Naive thymus-derived CD8-positive, alpha-beta T cell (primary cell): ENCODE measurements around the gene STARD3. TPM values are rescaled to one million over a fixed set of nuclear protein-coding genes. Genes with fewer than 3 reads are reported as not detected.
"Not testable (repeated sequence)": the region's sequence is repeated elsewhere in the genome, so short reads cannot be mapped to it uniquely, and the experiment has no call there.

Experiments used
- ATAC-seq, 2 donors: fragments of 150-1000 bp; cut with Tn5 transposase in 1 of 2; sonication (Bioruptor Pico), chemical (Tn5 transposase) in 1 of 2; 1 replicate in 1 of 2; 2 replicates in 1 of 2; pipeline ENCODE4 v1.10.0; 2021; ENCODE audit warnings: mild to moderate bottlenecking in 2 of 2, moderate library complexity in 2 of 2
- POLR2A ChIA-PET: fragments of 350-600 bp; sonication (Branson Sonifier 250); formaldehyde crosslinking; loops from one replicate; lab custom pipeline; 2021; ENCODE audit warnings: antibody characterized with exemption; lab: Charles Lee
- DNase-seq, 10 donors: peaks; one replicate each; pipeline versions ENCODE4 v3.0.0 to v3.0.0-alpha.2; 2020 to 2022
- H3K27ac Mint-ChIP-seq, 10 donors: one replicate each; pipeline ENCODE4 v1.8.0; 2020 to 2022; ENCODE audit warnings: mild to moderate bottlenecking in 10 of 10, mixed read lengths in 10 of 10, moderate library complexity in 4 of 10, inconsistent platforms in 1 of 10
- H3K27me3 Mint-ChIP-seq, 5 donors: one replicate each; pipeline ENCODE4 v1.8.0; 2021 to 2022; ENCODE audit warnings: mixed read lengths in 5 of 5
- H3K36me3 Mint-ChIP-seq, 3 donors: one replicate each; pipeline ENCODE4 v1.8.0; 2020 to 2022; ENCODE audit warnings: mixed read lengths in 3 of 3, mild to moderate bottlenecking in 2 of 3, inconsistent platforms in 1 of 3
- H3K4me1 Mint-ChIP-seq, 4 donors: one replicate each; pipeline ENCODE4 v1.8.0; 2021 to 2022; ENCODE audit warnings: mixed read lengths in 4 of 4
- H3K4me3 Mint-ChIP-seq, 10 donors: one replicate each; pipeline ENCODE4 v1.8.0; 2020 to 2022; ENCODE audit warnings: mild to moderate bottlenecking in 10 of 10, mixed read lengths in 10 of 10, moderate library complexity in 6 of 10, inconsistent platforms in 1 of 10
- H3K9me3 Mint-ChIP-seq, 9 donors: one replicate each; pipeline ENCODE4 v1.8.0; 2020 to 2022; ENCODE audit warnings: mixed read lengths in 9 of 9, mild to moderate bottlenecking in 3 of 9, inconsistent platforms in 1 of 9, moderate library complexity in 1 of 9
- polyA plus RNA-seq, 3 donors: library from polyadenylated mRNA; unstranded; fragments of 300-500 nt; fragmentation: Illumina TruSeq; gene quantifications; one replicate each; pipeline ENCODE4 v1.2.3, GENCODE V29; 2021
- total RNA-seq, 8 experiments: library from RNA in 2 of 8; stranded (reverse) in 2 of 8; gene quantifications; one replicate each; pipeline ENCODE4 v1.2.3 and lab custom pipeline; 2021 to 2026

The STARD3 gene
- total and polyA plus RNA-seq, 5 experiments from 2014 or later = 37.4 to 167 (median 51.6) TPM

GRCh38 chr17:39704821-39705551, 68.0 kb downstream of the STARD3 start:
- Mint-ChIP-seq H3K27ac (no peak overlapping the region), H3K36me3 (peaks cover 0 to 2% (median 0%) of the 10 kb centered on the region in 3 donors), H3K4me3 (no peak overlapping the region), H3K27me3 (peaks cover 9 to 20% (median 14%) of the 10 kb centered on the region in 5 donors), H3K4me1 (peaks cover 21 to 38% (median 31%) of the 10 kb centered on the region in 4 donors), H3K9me3 (no peaks in the 10 kb centered on the region)
- DNase-seq (peak in 1 of 10 donors; percentile 46), ATAC-seq (no peak)
- POLR2A ChIA-PET = interaction anchor here (0.6 kb wide), 1 partner anchor 17 kb away, joined by 3 read pairs; the partner anchor contains the start of gene PGAP3

DNA sequence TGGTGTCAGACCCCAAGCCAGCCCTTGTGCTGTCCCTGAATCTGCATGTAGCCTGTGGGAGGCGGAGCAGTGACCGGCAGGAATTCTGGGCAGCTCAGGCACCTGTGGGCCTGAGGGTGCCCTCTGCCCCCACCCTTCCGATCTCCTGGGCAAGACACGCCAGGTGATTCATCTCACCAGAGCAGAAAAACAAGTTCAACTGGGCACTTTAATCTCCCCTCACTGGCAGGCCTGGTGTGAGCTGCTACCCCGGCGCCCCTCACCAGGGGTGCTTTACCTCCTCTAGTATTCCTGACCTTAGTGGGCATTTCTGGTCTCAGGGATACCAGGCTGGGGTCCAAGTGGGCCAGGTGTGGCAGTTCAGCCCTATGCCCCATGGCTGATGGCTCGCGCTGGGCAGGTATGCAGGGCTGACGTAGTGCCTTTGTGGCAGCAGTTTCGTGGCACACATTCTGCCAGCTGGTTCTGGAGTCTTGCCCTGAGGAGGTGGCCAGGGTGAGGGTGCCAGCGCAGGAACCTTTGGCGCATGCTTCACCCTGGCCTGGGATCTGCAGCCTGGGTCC, 68.9 kb downstream of the STARD3 start:
- H3K27me3 Mint-ChIP-seq = peaks cover 9 to 13% (median 13%) of the 10 kb centered on the region in 5 donors
- H3K9me3 Mint-ChIP-seq = no peaks in the 10 kb centered on the region
- POLR2A ChIA-PET = interaction anchor here (0.6 to 1.4 kb wide), 3 partner anchors 18 to 24 kb away, joined by 3 to 4 read pairs (median 3); partner anchors contain the start of genes MIEN1 and PGAP3
- H3K4me1 Mint-ChIP-seq = peaks cover 20 to 38% (median 27%) of the 10 kb centered on the region in 4 donors
- H3K27ac Mint-ChIP-seq = no peak overlapping the region
- DNase-seq (peak in 1 of 10 donors; percentile 47), ATAC-seq (no peak)
- H3K36me3 Mint-ChIP-seq = peaks cover 0 to 1% (median 0%) of the 10 kb centered on the region in 3 donors
- H3K4me3 Mint-ChIP-seq = no peak overlapping the region

DNA sequence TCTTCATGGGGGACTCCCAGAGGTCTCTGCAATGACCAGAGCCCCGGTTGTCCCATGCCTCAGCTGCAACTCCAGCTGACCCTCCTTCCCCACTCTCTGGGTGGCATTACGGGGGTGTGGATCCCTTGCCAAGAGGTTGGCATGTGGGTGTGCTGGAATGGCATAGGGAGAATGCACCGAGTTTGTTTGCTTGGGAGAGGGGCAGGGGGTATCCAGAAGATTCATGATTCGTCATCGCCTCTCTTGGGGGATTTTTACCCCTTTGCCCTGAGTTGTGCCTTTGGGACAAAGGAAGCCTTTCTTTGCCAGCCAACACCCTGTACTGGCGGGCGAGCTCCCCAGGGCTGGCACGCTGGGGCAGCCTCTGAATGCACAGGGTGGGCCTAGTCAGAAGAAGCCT, 69.4 kb downstream of the STARD3 start:
- DNase-seq (peak in 1 of 10 donors; percentile 51), ATAC-seq (no peak)
- H3K4me1 Mint-ChIP-seq = peaks cover 15 to 37% (median 24%) of the 10 kb centered on the region in 4 donors
- POLR2A ChIA-PET = interaction anchor here (1.3 to 1.4 kb wide), 2 partner anchors 19 to 23 kb away, joined by 3 to 4 read pairs; partner anchors contain the start of genes MIEN1 and PGAP3
- H3K9me3 Mint-ChIP-seq = no peaks in the 10 kb centered on the region
- H3K4me3 Mint-ChIP-seq = peak overlapping the region in 1 of 10 donors; percentile 73
- no peaks in the 10 kb centered on the region for H3K36me3 Mint-ChIP-seq
- H3K27me3 Mint-ChIP-seq = peaks cover 4 to 8% (median 8%) of the 10 kb centered on the region in 5 donors
- peak overlapping the region in 1 of 10 donors; percentile 74 for H3K27ac Mint-ChIP-seq

GRCh38 chr17:39706921-39707337, 70.0 kb downstream of the STARD3 start:
- POLR2A ChIA-PET = interaction anchor here (0.6 to 1.4 kb wide), 3 partner anchors 19 to 212 kb away, joined by 3 to 4 read pairs (median 3); partner anchors contain the start of genes MIEN1 and PGAP3
- Mint-ChIP-seq H3K4me1 (peaks cover 15 to 35% (median 22%) of the 10 kb centered on the region in 4 donors), H3K36me3 (no peaks in the 10 kb centered on the region), H3K9me3 (no peaks in the 10 kb centered on the region), H3K4me3 (peak overlapping the region in 9 of 10 donors; percentile 2 to 78 (median 65)), H3K27me3 (peaks cover 0 to 4% (median 3%) of the 10 kb centered on the region in 5 donors), H3K27ac (peak overlapping the region in 5 of 10 donors; percentile 47 to 74 (median 69))
- ATAC-seq (peak; percentile 77 to 93), DNase-seq (peak in 3 of 10 donors; percentile 31 to 63 (median 32))

DNA sequence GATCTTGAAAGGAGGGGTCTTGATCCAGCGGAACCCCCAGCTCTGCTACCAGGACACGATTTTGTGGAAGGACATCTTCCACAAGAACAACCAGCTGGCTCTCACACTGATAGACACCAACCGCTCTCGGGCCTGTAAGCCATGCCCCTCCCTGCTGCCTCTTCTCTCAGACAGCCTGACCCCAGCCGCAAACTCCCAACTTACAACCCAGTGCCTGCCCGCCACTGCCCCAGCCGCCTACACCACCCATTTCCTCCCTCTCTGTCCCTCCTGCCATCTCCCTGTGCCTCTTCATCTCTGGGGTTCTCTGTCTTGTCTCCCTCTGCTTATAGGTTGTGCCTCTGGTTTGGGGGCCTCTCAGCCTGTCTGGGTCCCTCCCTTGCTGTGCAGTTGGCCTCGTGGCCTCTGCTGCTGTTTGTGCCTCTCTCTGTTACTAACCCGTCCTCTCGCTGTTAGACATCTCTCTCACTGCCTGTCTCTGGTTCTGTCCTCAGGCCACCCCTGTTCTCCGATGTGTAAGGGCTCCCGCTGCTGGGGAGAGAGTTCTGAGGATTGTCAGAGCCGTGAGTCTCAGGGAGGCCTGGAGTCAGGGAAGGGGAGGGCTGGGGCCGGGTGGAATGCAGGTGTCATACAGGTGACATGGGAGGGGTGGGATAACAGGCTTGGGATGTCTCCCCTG, 72.5 kb downstream of the STARD3 start:
- no peak for ATAC-seq
- Mint-ChIP-seq H3K4me3 (peak overlapping the region in 4 of 10 donors; percentile 23 to 69 (median 34)), H3K9me3 (no peaks in the 10 kb centered on the region), H3K27me3 (no peaks in the 10 kb centered on the region), H3K27ac (peak overlapping the region in 5 of 10 donors; percentile 22 to 78 (median 69)), H3K36me3 (no peaks in the 10 kb centered on the region), H3K4me1 (peaks cover 15 to 31% (median 22%) of the 10 kb centered on the region in 4 donors)
- POLR2A ChIA-PET = interaction anchor here (0.8 to 1.6 kb wide), 3 partner anchors 14 to 21 kb away, joined by 3 to 8 read pairs (median 4); partner anchors contain the start of gene MIEN1
- no peak for DNase-seq

DNA sequence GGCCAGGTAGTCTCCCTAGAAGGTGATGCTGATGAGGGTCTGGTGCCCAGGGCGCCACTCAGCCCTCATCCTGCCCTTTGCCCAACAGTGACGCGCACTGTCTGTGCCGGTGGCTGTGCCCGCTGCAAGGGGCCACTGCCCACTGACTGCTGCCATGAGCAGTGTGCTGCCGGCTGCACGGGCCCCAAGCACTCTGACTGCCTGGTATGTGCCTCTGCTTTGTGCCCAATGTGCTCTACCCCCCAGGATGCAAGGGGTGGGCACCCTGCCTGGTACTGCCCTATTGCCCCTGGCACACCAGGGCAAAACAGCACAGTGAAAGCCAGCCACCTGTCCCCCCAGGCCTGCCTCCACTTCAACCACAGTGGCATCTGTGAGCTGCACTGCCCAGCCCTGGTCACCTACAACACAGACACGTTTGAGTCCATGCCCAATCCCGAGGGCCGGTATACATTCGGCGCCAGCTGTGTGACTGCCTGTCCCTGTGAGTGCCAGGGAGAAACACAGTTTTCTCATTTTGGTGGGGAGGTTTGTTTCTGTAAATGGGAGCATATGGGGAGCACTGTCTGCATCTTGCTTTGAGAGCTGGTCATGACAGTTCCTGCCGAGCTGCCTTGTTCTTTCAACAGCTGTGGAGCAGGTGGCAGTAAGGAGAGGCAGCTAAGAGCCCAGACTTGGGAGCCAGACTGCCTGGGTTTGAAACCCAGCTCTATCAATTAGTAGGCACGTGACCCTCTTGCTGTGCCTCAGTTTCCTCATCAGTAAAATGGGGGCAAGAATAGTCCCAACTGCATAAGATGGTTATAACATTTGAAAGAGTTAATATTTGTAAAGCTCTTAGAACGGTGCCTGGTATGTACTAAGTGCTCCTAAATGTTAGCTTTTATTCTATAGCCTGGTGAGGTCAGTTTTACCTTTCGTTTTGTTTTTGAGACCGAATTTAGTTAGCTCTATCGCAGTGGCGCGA, 73.3 kb downstream of the STARD3 start:
- Mint-ChIP-seq H3K4me1 (peaks cover 14 to 31% (median 20%) of the 10 kb centered on the region in 4 donors), H3K4me3 (no peak overlapping the region), H3K27me3 (no peaks in the 10 kb centered on the region), H3K27ac (no peak overlapping the region), H3K9me3 (no peaks in the 10 kb centered on the region), H3K36me3 (no peaks in the 10 kb centered on the region)
- POLR2A ChIA-PET = interaction anchor here (1.4 kb wide), 1 partner anchor 15 kb away, joined by 4 read pairs; no protein-coding TSS in a partner anchor
- DNase-seq (no peak), ATAC-seq (no peak)

- not testable (repeated sequence) for DNase-seq, H3K4me3 Mint-ChIP-seq, H3K27ac Mint-ChIP-seq, H3K9me3 Mint-ChIP-seq, ATAC-seq, H3K27me3 Mint-ChIP-seq, H3K36me3 Mint-ChIP-seq
- POLR2A ChIA-PET = interaction anchor here (1.4 kb wide), 1 partner anchor 15 kb away, joined by 4 read pairs; no protein-coding TSS in a partner anchor
- H3K4me1 Mint-ChIP-seq = peaks cover 14 to 31% (median 20%) of the 10 kb centered on the region in 4 donors
Observed at GRCh38 chr17:39711071-39711470, 74.1 kb downstream of the STARD3 start.

DNA sequence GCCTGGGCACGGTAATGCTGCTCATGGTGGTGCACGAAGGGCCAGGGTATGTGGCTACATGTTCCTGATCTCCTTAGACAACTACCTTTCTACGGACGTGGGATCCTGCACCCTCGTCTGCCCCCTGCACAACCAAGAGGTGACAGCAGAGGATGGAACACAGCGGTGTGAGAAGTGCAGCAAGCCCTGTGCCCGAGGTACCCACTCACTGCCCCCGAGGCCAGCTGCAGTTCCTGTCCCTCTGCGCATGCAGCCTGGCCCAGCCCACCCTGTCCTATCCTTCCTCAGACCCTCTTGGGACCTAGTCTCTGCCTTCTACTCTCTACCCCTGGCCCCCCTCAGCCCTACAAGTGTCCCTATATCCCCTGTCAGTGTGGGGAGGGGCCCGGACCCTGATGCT, 74.9 kb downstream of the STARD3 start:
- no peaks in the 10 kb centered on the region for H3K9me3 Mint-ChIP-seq
- no peak overlapping the region for H3K27ac Mint-ChIP-seq
- H3K36me3 Mint-ChIP-seq = no peaks in the 10 kb centered on the region
- POLR2A ChIA-PET = no interaction called here
- H3K4me3 Mint-ChIP-seq = no peak overlapping the region
- H3K4me1 Mint-ChIP-seq = peaks cover 11 to 25% (median 15%) of the 10 kb centered on the region in 4 donors
- H3K27me3 Mint-ChIP-seq = no peaks in the 10 kb centered on the region
- DNase-seq = no peak
- ATAC-seq = no peak

Other genes with a start within 250 kb of the STARD3 start
- gene FBXL20, start 235.5 kb upstream of the STARD3 start, total RNA-seq = 10 to 100 TPM; 33.4 to 34.3 TPM
- gene FBXL20, start 235.5 kb upstream of the STARD3 start, polyA plus RNA-seq = 1 to 10 TPM; 2.6 to 3.4 (median 3.2) TPM
- 10 to 100 TPM; 59.2 to 62.8 TPM for gene MED1, start 185.9 kb upstream of the STARD3 start, total RNA-seq
- 10 to 100 TPM; 16.8 to 26.9 (median 22.2) TPM for gene MED1, start 185.9 kb upstream of the STARD3 start, polyA plus RNA-seq
- 100 to 1,000 TPM; 113 to 114 TPM for gene CDK12, start 175.7 kb upstream of the STARD3 start, total RNA-seq
- gene CDK12, start 175.7 kb upstream of the STARD3 start, polyA plus RNA-seq = 1 to 10 TPM; 3.2 to 7.1 (median 5.5) TPM
- gene NEUROD2, start 29.2 kb upstream of the STARD3 start, total RNA-seq = not detected
- gene NEUROD2, start 29.2 kb upstream of the STARD3 start, polyA plus RNA-seq = not detected
- gene PPP1R1B, start 10.2 kb upstream of the STARD3 start, total RNA-seq = not detected
- gene PPP1R1B, start 10.2 kb upstream of the STARD3 start, polyA plus RNA-seq = not detected
- gene TCAP, start 28.2 kb downstream of the STARD3 start, total RNA-seq = 10 to 100 TPM in 1 of 2 experiments, 1 to 10 TPM in 1; 8.5 to 10.3 TPM
- gene TCAP, start 28.2 kb downstream of the STARD3 start, polyA plus RNA-seq = under 1 TPM in 1 of 3 donors, not detected in 2; 0.11 TPM
- 1 to 10 TPM in 1 of 2 experiments, under 1 TPM in 1; 0.91 to 1.2 TPM for gene PNMT, start 31.3 kb downstream of the STARD3 start, total RNA-seq
- under 1 TPM in 2 of 3 donors, not detected in 1; 0.43 to 0.64 TPM for gene PNMT, start 31.3 kb downstream of the STARD3 start, polyA plus RNA-seq
- 10 to 100 TPM; 30.1 to 33.5 TPM for gene PGAP3, start 50.9 kb downstream of the STARD3 start, total RNA-seq
- 10 to 100 TPM; 14.2 to 17.7 (median 15.5) TPM for gene PGAP3, start 50.9 kb downstream of the STARD3 start, polyA plus RNA-seq
- 1 to 10 TPM; 5.6 to 8.7 TPM for gene ERBB2, start 62.9 kb downstream of the STARD3 start, total RNA-seq
- 1 to 10 TPM in 2 of 3 donors, under 1 TPM in 1; 0.85 to 2.4 (median 1.5) TPM for gene ERBB2, start 62.9 kb downstream of the STARD3 start, polyA plus RNA-seq
- gene MIEN1, start 93.4 kb downstream of the STARD3 start, total RNA-seq = 10 to 100 TPM; 28.9 to 33.2 TPM
- gene MIEN1, start 93.4 kb downstream of the STARD3 start, polyA plus RNA-seq = 10 to 100 TPM; 75.6 to 81.6 (median 76.7) TPM
- gene GRB7, start 100.8 kb downstream of the STARD3 start, total RNA-seq = not detected
- gene GRB7, start 100.8 kb downstream of the STARD3 start, polyA plus RNA-seq = not detected
- 100 to 1,000 TPM; 111 to 118 TPM for gene IKZF3, start 227.2 kb downstream of the STARD3 start, total RNA-seq
- 10 to 100 TPM; 18.8 to 59.2 (median 21.5) TPM for gene IKZF3, start 227.2 kb downstream of the STARD3 start, polyA plus RNA-seq
- under 1 TPM; 0.38 to 0.49 TPM for gene ZPBP2, start 231.1 kb downstream of the STARD3 start, total RNA-seq
- gene ZPBP2, start 231.1 kb downstream of the STARD3 start, polyA plus RNA-seq = not detected